22Rv1 (cell line): Measurements from ENCODE around the gene FRK.
"Not testable (repeated sequence)": the region's sequence is repeated elsewhere in the genome, so short reads cannot be mapped to it uniquely, and the experiment has no call there.

Source experiments
- H3K27ac ChIP-seq: fragments of 450-650 bp; 2 replicates; pipeline ENCODE4 v1.5.1; 2017
- ZFX ChIP-seq: fragments of 450-650 bp; IDR thresholded peaks from 2 replicates; pipeline ENCODE4 v1.6.1; 2017; ENCODE audit warnings: antibody characterized with exemption, borderline replicate concordance
- TF ChIP-seq, protein P1 (sequence below): fragments of 450-650 bp; IDR thresholded peaks from 2 replicates; pipeline ENCODE4 v1.5.1; 2017; ENCODE audit warnings: mild to moderate bottlenecking

FRK gene

DNA sequence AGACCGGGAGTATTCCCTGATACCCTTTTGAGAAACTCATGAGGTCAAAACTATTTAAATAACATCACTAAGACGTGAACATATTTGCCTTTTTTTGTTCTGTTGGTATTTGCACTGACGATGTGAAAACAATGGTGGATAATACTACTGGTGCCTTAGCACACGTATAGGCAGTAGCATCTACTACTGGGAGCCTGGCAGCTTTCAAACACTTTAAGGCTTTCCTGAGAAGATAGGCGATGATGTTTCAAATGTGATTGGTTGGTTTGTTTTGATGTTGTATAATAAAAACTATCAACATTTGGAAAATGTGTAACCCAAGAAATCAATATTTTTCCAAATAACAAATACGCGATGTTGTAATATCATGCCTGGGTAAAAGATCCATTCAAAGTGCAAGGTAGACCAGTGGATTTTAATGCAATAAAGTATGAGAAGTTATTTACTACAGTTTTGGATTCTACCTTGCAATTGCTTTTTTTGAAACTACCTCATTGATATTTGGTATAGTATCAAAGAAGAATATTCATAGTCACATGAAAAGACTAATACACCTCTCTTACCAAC, 166.2 kb downstream of the FRK start:
- TF ChIP-seq, protein P1, sequence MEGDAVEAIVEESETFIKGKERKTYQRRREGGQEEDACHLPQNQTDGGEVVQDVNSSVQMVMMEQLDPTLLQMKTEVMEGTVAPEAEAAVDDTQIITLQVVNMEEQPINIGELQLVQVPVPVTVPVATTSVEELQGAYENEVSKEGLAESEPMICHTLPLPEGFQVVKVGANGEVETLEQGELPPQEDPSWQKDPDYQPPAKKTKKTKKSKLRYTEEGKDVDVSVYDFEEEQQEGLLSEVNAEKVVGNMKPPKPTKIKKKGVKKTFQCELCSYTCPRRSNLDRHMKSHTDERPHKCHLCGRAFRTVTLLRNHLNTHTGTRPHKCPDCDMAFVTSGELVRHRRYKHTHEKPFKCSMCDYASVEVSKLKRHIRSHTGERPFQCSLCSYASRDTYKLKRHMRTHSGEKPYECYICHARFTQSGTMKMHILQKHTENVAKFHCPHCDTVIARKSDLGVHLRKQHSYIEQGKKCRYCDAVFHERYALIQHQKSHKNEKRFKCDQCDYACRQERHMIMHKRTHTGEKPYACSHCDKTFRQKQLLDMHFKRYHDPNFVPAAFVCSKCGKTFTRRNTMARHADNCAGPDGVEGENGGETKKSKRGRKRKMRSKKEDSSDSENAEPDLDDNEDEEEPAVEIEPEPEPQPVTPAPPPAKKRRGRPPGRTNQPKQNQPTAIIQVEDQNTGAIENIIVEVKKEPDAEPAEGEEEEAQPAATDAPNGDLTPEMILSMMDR: no peak
- TF ChIP-seq ZFX: no peak
- H3K27ac ChIP-seq: no peak overlapping the region

DNA sequence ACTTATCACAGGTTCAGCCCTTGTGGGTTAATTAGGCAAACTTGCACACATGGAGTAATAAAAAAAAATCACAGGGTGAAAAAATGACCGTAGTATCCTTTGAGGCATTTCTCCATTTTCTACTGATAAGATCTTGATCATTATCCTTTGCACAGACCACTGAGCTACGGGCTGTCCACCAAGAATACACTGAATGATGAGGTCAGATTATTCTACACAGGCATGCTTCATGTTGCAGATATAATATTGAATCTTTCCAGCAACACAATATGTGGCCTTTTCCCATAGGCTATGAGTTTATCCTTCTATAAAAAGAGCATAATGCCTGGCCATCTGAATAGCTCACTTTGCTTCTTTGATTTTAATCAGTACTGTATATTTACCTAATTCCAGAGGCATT, 168.9 kb downstream of the FRK start:
- TF ChIP-seq, protein P1: no peak
- TF ChIP-seq ZFX: no peak
- no peak overlapping the region for H3K27ac ChIP-seq

DNA sequence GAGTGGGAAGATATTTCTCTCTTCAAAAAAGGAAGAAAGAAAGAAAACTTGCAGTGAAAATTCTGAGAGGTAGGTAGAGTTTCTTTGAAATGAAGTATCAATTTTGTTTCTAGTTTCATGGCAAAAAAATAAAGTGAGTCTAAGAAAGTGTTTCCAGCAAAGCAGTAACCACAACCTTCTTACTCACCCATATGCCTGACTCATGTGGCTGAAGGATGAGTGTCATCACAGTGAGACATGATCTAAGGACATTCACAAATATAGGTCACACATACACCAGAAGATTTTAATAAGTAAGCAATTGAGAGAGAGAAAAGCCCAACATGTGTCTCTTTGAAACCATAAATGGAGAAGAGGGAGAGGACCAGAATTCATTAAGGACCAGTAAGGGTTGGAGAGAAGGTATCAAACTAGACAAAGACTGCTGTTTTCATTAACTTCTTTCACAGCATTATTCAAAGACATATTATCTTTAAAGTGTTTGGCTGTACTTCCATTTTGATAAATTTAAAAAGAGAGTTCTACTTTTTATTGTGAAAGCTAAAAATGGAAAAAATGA, 169.5 kb downstream of the FRK start:
- no peak for TF ChIP-seq ZFX
- TF ChIP-seq, protein P1: no peak
- H3K27ac ChIP-seq: no peak overlapping the region

DNA sequence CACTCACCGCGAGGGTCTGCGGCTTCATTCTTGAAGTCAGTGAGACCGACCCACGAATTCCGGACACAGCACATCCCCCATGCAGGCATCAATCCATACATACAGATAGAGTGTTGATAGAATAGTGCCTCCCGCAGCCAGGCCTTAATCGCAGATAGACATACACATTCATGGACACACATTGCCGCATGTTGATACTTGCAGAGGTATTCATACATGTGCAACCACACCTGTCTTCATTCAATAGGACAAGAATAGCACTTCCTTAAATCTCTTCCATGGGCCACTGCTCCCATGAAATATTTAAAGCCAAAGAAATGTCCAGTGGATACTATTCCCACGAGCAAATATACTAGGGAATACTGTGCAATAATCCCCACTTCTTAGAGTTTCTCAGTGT, 170.5 kb downstream of the FRK start:
- no peak overlapping the region for H3K27ac ChIP-seq
- no peak for TF ChIP-seq ZFX
- TF ChIP-seq, protein P1: no peak

DNA sequence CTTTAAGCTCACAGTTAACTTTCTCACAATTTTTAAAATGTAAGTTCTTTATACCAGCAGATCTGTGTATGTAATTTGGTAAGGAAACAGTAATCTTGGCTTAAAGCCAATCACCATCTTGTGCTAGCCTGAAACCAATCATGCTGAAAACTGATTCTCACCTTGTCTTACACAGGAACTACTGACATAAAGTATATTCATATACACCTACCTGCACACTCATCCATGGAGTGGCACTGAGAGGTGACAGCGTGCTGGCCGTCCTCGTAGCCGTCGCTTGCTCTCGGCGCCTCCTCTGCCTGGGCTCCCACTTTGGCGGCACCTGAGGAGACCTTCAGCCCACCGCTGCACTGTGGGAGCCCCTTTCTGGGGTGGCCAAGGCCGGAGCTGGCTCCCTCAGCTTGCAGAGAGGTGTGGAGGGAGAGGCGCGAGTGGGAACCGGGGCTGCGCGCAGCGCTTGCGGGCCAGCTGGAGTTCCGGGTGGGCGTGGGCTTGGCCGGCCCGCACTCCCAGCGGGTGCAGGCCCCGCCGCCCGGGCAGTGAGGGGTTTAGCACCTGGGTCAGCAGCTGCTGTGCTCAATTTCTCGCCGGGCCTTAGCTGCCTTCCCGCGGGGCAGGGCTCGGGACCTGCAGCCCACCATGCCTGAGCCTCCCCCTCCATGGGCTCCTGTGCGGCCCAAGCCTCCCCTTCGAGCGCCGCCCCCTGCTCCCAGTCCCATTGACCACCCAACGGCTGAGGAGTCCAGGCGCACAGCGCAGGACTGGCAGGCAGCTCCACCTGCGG, 171.8 kb downstream of the FRK start:
- not testable (repeated sequence) for H3K27ac ChIP-seq

DNA sequence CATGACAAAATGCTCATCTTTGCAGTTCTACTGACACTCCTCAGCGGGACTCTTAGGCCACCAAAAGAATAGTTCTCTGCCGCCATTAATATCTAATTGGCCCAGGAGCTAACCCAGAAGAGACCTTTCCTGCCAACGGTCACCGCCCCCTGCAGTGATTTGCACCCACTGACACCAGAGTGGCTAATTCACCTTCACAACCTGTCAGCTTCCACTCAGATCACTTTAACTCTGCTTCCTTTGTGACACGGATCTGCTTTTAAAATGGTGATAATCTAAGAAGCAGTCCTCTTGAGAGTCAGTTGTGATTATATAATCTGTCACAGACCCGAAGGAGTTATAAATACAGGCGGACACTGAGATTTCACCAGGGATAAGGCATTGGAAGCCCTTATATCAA, 172.8 kb downstream of the FRK start:
- TF ChIP-seq, protein P1: no peak
- no peak for TF ChIP-seq ZFX
- no peak overlapping the region for H3K27ac ChIP-seq

DNA sequence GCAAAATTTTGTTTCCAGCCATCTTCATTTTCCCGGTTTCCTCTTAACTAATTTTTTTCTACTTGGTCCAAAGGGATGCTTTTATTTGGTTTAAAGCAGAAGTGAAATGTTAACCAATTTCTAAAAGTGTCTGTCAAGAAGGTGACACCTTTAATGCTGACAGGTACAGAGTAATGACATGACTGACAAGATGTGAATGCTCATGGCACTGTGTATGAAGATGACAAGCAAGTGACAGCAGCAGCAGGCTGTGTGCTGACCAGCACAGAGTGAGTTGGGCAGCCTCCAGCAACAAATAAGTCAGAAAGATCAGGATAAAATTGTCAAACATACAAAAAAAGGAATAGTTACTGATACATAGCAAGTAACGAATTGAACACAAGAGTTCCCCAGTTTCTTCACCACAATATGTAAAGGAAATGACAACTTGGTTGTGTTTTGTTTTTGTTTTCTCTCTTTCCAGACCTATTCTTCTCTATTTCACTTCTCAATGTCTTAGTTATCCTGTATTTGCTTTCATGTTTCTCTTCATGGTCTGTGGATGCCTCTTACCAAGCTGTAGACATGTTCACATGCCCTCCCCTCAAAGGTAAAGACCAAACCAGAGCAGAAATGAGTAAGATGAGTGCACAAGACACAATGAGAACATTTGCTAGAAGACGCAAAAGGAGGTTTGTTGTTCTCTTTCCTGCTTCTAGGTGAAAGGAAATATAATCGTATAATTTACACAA, 174.9 kb downstream of the FRK start:
- no peak overlapping the region for H3K27ac ChIP-seq
- TF ChIP-seq, protein P1: no peak
- TF ChIP-seq ZFX: no peak
